HUES48 (cell line): Measurements from ENCODE around the gene SLC12A6.
"Not testable (repeated sequence)": the region's sequence is repeated elsewhere in the genome, so short reads cannot be mapped to it uniquely, and the experiment has no call there.

ENCODE experiments used
- H3K27ac ChIP-seq: one replicate; pipeline ENCODE4 v1.7.0; 2013; ENCODE audit warnings: low read depth, low read length, inconsistent platforms
- H3K27me3 ChIP-seq: 2 replicates; pipeline ENCODE4 v1.6.1; 2013; ENCODE audit warnings: mild to moderate bottlenecking, low read length; ENCODE audit not compliant: control insufficient read depth, insufficient read depth
- H3K36me3 ChIP-seq: 2 replicates; pipeline ENCODE4 v1.6.1; 2013; ENCODE audit warnings: low read length; ENCODE audit not compliant: control insufficient read depth, insufficient read depth
- H3K4me1 ChIP-seq: 2 replicates; pipeline ENCODE4 v1.6.1; 2013; ENCODE audit warnings: mild to moderate bottlenecking, low read length; ENCODE audit not compliant: control insufficient read depth, insufficient read depth
- H3K4me3 ChIP-seq: 2 replicates; pipeline ENCODE4 v1.5.1; 2013; ENCODE audit warnings: mild to moderate bottlenecking, low read depth, low read length
- H3K9ac ChIP-seq: 2 replicates; pipeline ENCODE4 v1.6.1; 2013; ENCODE audit warnings: mild to moderate bottlenecking, low read depth, low read length, moderate library complexity
- H3K9me3 ChIP-seq: 2 replicates; pipeline ENCODE4 v1.6.1; 2013; ENCODE audit warnings: low read length; ENCODE audit not compliant: control insufficient read depth, insufficient read depth

SLC12A6 gene

GRCh38 chr15:34337557-34338306 is at the start of gene SLC12A6:
Gene SLC12A6 (minus strand): TSS chr15:34337781. CDS start chr15:34336680, 1,101 bp downstream.
- Histone ChIP-seq H3K27me3 (no peaks in the 10 kb centered on the region), H3K4me3 (peak within 1 kb of the TSS; percentile 89), H3K36me3 (peaks cover 30% of the 10 kb centered on the region), H3K4me1 (no peaks in the 10 kb centered on the region), H3K27ac (peak within 1 kb of the TSS; percentile 96), H3K9me3 (no peaks in the 10 kb centered on the region), H3K9ac (peak within 1 kb of the TSS; percentile 84; the same call in 1 of the 2 replicates)

- not testable (repeated sequence) for H3K4me3 ChIP-seq, H3K9me3 ChIP-seq, H3K27ac ChIP-seq, H3K36me3 ChIP-seq, H3K9ac ChIP-seq, H3K4me1 ChIP-seq, H3K27me3 ChIP-seq
Measured at GRCh38 chr15:34381829-34382521, 44.4 kb upstream of the SLC12A6 start.

GRCh38 chr15:34380491-34380890 is 42.9 kb upstream of the SLC12A6 start:
- not testable (repeated sequence) for H3K36me3 ChIP-seq, H3K27ac ChIP-seq, H3K27me3 ChIP-seq, H3K4me3 ChIP-seq, H3K9ac ChIP-seq, H3K9me3 ChIP-seq, H3K4me1 ChIP-seq

- no peak overlapping the region for H3K4me3 ChIP-seq
- no peaks in the 10 kb centered on the region for H3K36me3 ChIP-seq
- H3K4me1 ChIP-seq: peaks cover 3% of the 10 kb centered on the region; the same call in 1 of the 2 replicates
- no peak overlapping the region for H3K9ac ChIP-seq
- H3K9me3 ChIP-seq: no peaks in the 10 kb centered on the region; the same call in 1 of the 2 replicates
- H3K27me3 ChIP-seq: no peaks in the 10 kb centered on the region
- no peak overlapping the region for H3K27ac ChIP-seq
Measured at GRCh38 chr15:34376856-34377255, 39.3 kb upstream of the SLC12A6 start.

- not testable (repeated sequence) for H3K27me3 ChIP-seq, H3K36me3 ChIP-seq, H3K9me3 ChIP-seq, H3K4me1 ChIP-seq, H3K27ac ChIP-seq, H3K9ac ChIP-seq, H3K4me3 ChIP-seq
Measured at GRCh38 chr15:34375541-34375940, 38.0 kb upstream of the SLC12A6 start.

- Histone ChIP-seq H3K36me3 (no peaks in the 10 kb centered on the region), H3K9me3 (no peaks in the 10 kb centered on the region; the same call in 1 of the 2 replicates), H3K4me1 (peaks cover 3% of the 10 kb centered on the region; the same call in 1 of the 2 replicates), H3K27me3 (no peaks in the 10 kb centered on the region), H3K4me3 (no peak overlapping the region), H3K27ac (no peak overlapping the region), H3K9ac (no peak overlapping the region)
Measured at GRCh38 chr15:34374816-34375215, 37.2 kb upstream of the SLC12A6 start.

GRCh38 chr15:34373951-34374350 is 36.4 kb upstream of the SLC12A6 start:
- H3K4me3 ChIP-seq: no peak overlapping the region
- no peaks in the 10 kb centered on the region for H3K27me3 ChIP-seq
- H3K36me3 ChIP-seq: no peaks in the 10 kb centered on the region
- H3K9ac ChIP-seq: no peak overlapping the region
- H3K9me3 ChIP-seq: no peaks in the 10 kb centered on the region; the same call in 1 of the 2 replicates
- peaks cover 3% of the 10 kb centered on the region; the same call in 1 of the 2 replicates for H3K4me1 ChIP-seq
- H3K27ac ChIP-seq: no peak overlapping the region

- Histone ChIP-seq H3K36me3 (no peaks in the 10 kb centered on the region), H3K4me1 (peaks cover 2% of the 10 kb centered on the region; the same call in 1 of the 2 replicates), H3K27ac (no peak overlapping the region), H3K9me3 (no peaks in the 10 kb centered on the region; the same call in 1 of the 2 replicates), H3K9ac (no peak overlapping the region), H3K27me3 (no peaks in the 10 kb centered on the region), H3K4me3 (no peak overlapping the region)
Measured at GRCh38 chr15:34370643-34371042, 33.1 kb upstream of the SLC12A6 start.

- Histone ChIP-seq H3K9ac (no peak overlapping the region), H3K27ac (no peak overlapping the region), H3K4me3 (no peak overlapping the region), H3K4me1 (peaks cover 4% of the 10 kb centered on the region; the same call in 1 of the 2 replicates), H3K27me3 (no peaks in the 10 kb centered on the region), H3K9me3 (no peaks in the 10 kb centered on the region; the same call in 1 of the 2 replicates), H3K36me3 (no peaks in the 10 kb centered on the region)
Measured at GRCh38 chr15:34370129-34370528, 32.5 kb upstream of the SLC12A6 start.

- H3K4me3 ChIP-seq: peak within 1 kb of the TSS; percentile 79
- peaks cover 17% of the 10 kb centered on the region for H3K36me3 ChIP-seq
- peak within 1 kb of the TSS; percentile 97 for H3K9ac ChIP-seq
- H3K4me1 ChIP-seq: peaks cover 4% of the 10 kb centered on the region; the same call in 1 of the 2 replicates
- H3K27me3 ChIP-seq: no peaks in the 10 kb centered on the region
- no peaks in the 10 kb centered on the region for H3K9me3 ChIP-seq
- H3K27ac ChIP-seq: peak within 1 kb of the TSS; percentile 98
Measured at GRCh38 chr15:34367101-34368081, 29.8 kb upstream of the SLC12A6 start, which contains the start of gene LPCAT4. Gene LPCAT4 (minus strand): TSS chr15:34367196. CDS start chr15:34367100, 96 bp downstream.
